A172 (cell line): ENCODE data around the gene ZNF428. TPM values are rescaled to one million over a fixed set of nuclear protein-coding genes. Genes with fewer than 3 reads are reported as not detected.
"Not testable (repeated sequence)": the region's sequence is repeated elsewhere in the genome, so short reads cannot be mapped to it uniquely, and the experiment has no call there.

Source experiments
- DNase-seq: peaks from one replicate; pipeline ENCODE4 v3.0.0-alpha.2; 2015; ENCODE audit warnings: low spot score
- total RNA-seq: library from RNA; depleted of rRNA; stranded (reverse); fragments of >200 nt; shearing (Covaris generic); gene quantifications from 2 replicates; pipeline ENCODE4 v1.2.3, GENCODE V29; 2014

Gene ZNF428
- total RNA-seq, 1 experiment from 2014 or later: 56.8 TPM

GRCh38 chr19:43592800-43593350 lies 26.6 kb downstream of the ZNF428 start:
- DNase-seq: no peak

GRCh38 chr19:43591904-43592772 lies 27.3 kb downstream of the ZNF428 start:
- no peak for DNase-seq

- DNase-seq: no peak
Observed at GRCh38 chr19:43589678-43590077, 29.8 kb downstream of the ZNF428 start.

- DNase-seq: no peak
Observed at GRCh38 chr19:43589277-43589676, 30.2 kb downstream of the ZNF428 start.

DNA sequence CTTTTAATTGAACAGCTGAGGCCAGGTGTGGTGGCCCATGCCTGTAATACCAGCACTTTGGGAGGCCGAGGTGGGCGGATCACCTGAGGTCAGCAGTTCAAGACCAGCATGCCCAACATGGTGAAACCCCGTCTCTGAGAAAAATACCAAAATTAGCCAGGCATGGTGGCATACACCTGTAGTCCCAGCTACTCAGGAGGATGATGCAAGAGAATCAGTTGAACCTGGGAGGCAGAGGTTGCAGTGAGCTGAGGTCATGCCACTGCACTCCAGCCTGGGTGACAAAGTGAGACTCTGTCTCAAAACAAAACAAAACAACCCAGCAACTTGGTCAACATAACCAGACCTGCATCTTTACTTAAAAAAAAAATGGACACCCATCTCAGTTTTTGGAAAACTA lies 32.4 kb downstream of the ZNF428 start:
- not testable (repeated sequence) for DNase-seq

GRCh38 chr19:43586346-43586745 lies 33.1 kb downstream of the ZNF428 start:
- DNase-seq: no peak

DNA sequence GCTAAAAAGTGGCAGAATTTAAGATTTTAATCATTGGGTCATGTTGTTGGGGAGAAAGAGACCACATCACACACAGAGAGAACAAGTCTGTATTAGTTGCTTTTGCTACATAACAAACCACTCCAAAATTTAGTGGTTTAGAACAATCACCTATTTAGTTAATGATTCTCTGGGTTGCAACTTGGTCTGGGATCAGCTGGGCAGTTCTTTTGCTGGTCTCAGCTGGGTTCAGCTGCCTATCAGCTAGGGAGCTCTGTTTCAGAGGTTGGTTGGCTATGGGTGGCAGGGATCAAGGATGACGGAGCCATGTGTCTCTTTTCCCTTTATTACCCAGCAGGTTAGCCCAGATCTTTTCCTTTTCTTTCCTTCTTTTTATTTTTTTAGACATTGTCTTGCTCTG lies 34.9 kb downstream of the ZNF428 start:
- DNase-seq: no peak

DNA sequence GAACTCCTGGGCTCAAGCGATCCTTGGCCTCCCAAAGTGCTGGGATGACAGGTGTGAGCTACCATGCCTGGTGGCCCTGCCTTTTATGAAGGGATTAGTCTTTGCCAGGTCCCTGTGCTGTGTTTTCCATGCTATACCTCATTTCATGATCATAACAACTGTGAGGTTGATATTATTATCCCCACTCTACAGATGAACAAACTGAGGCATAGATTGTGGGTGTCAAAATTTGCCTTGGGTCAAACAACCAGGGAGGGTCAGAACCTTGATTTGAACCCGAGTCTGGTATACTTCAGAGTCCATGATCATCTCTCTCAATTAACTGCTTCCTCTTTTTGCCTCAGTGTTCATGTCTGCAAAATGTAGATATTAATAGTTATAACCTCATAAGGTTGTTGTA lies 36.9 kb downstream of the ZNF428 start:
- no peak for DNase-seq

DNA sequence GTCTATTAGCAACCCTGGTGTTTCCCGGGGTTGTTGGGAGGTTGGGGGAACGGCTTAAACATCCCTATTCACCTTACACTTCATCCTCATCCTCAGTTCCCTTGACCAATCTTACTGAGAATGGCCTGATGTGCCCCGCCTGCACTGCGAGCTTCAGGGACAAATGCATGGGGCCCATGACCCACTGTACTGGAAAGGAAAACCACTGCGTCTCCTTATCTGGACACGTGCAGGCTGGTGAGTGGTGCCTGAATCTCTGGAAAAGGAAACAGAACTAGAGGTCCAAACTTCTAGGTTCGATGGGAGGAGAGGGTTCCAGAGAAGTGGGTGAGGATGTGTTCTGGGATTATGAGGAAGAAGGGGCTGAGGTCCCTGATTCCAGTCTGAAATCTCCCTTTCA lies 38.0 kb downstream of the ZNF428 start:
- DNase-seq: no peak

- DNase-seq: no peak
Observed at GRCh38 chr19:43578787-43579186, 40.6 kb downstream of the ZNF428 start.

GRCh38 chr19:43575955-43576878 lies 43.2 kb downstream of the ZNF428 start:
- DNase-seq: no peak

- peak; percentile 98 for DNase-seq
Observed at GRCh38 chr19:43575156-43575950, 44.1 kb downstream of the ZNF428 start, which contains the start of the genes PINLYP and XRCC1. TSS of gene PINLYP (plus strand) at chr19:43575801. CDS start at chr19:43577192, 1,391 bp downstream. TSS of gene XRCC1 (minus strand) at chr19:43575527. CDS start at chr19:43575458, 69 bp downstream.

- DNase-seq: peak; percentile 94
Observed at GRCh38 chr19:43574424-43575155, 44.8 kb downstream of the ZNF428 start.

- DNase-seq: no peak
Observed at GRCh38 chr19:43572171-43572588, 47.2 kb downstream of the ZNF428 start.

DNA sequence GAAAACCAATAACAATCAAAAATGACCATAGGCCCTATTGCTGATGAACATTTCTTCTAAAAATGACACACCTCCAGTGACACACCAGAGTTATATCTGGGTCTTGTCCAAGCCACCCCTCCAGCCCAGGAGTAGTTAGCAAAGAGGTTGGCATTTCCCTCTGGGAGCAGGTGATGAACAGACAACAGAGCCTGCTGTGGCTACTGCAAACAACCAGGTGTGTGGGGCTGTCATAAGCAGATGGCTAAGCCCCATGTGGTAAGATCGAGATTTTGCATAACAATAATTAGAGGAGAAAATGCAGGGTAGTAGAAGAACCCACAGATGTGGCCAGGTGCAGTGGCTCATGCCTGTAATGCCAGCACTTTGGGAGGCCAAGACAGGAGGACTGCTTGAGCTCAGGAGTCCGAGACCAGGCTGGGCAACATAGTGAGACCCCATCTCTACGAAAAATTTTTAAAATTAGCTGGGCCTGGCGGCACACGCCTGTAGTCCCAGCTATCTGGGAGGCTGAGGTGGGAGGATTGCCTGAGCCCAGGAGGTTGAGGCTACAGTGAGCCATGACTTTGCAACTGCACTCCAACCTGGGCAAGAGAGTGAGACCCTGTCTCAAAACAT lies 49.1 kb downstream of the ZNF428 start:
- peak; percentile 25 for DNase-seq

DNA sequence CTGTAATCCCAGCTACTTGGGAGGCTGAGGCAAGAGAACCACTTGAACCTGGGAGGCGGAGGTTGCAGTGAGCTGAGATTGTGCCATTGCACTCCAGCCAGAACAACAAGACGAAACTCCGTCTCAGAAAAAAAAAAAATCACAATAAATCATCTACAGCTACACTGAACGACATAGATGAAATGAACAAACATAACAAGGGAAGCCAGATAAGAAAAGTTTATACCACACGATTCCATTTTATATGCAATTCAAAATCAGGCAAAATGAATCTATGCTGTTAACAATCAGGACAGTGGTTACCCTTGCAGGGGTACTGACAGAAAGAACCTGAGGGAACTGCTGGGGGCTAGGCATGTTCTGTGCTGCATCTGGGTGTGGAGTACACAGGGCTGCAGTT lies 49.8 kb downstream of the ZNF428 start:
- DNase-seq: no peak

DNA sequence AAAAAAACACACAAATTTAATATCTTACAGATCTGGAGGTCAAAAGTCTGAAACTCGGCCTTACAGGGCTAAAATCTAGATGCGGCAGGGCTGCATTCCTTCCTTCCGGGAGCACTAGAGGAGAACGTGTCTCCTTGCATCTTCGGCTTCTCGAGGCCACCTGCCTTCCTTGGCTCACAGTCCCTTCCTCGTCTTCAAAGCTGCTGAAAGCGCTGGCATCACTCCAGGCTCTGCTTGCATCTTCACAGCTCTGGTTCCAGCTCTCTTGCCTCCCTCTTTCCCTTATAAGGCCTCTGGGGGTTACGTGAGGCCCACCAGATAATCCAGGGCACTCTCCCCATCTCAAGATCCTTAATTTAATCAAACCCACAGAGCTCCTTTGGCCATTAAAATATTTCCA lies 54.6 kb downstream of the ZNF428 start:
- DNase-seq: no peak

DNA sequence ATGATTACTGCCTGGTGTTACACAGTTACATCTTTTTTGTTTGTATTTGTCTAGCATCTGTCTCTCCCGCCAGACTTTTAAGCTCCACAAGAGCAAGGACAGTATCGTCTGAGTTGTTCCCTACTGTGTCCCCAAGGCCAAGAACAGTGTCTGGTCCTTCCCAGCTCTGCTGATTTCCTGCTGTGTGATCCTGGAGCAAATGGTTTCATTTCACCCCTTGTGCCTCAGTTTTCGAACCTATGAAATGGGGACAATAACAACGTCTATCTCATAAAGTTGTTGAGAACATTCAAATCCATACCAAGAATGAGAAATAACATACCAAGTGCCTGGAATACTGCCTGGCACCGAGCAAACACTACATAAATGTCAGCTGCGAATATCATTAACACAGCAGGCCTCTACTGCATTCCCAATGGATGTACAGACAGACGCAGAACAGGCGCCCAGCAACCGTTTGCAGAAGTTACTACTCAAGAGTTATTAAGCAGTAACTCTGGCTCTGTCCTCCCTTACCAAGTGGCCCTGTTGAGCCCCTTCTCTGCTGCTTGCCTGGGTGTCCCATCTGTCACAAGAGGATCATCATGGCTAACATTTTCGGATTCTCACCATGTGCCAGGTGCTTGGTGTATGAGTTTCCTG lies 55.5 kb downstream of the ZNF428 start:
- DNase-seq: no peak

DNA sequence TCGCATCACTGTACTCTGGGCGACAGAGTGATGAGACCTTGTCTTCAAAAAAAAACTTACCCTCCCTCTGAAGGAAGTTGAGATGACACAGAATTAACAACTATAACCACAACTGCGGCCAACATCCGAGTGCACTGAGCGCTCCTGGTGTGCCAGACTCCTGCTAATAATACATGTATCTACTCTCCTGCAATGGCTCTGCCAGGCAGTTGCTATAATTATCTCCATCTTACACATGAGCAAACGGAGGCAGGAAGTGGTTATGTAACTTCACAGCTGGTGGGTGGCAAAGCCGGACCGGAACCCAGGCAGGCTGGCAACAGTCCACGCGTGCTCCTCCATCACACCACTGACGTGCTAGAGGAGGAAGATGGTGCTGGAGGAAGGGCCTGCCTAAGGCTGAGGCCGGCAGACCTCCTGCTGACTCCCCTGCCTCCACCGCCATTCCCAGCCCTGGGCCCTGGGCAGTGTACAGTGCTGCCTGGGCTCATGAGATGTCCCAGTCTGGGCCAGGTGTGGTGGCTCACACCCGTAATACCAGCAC lies 56.7 kb downstream of the ZNF428 start:
- DNase-seq: peak; percentile 99
